Hepatocyte (in vitro differentiated cells): ENCODE results near the gene EML6.

ENCODE experiments used
- EZH2 ChIP-seq: fragments of 200-600 bp; sonication (generic); IDR thresholded peaks from 2 replicates; pipeline ENCODE4 v1.6.1; 2016; ENCODE audit warnings: antibody characterized with exemption, mild to moderate bottlenecking, borderline replicate concordance
- TF ChIP-seq, protein P1 (sequence below): fragments of 200-600 bp; sonication (generic); IDR thresholded peaks from 2 replicates; pipeline ENCODE4 v1.5.1; 2016; ENCODE audit warnings: antibody characterized with exemption, mild to moderate bottlenecking; ENCODE audit not compliant: poor library complexity

DNA sequence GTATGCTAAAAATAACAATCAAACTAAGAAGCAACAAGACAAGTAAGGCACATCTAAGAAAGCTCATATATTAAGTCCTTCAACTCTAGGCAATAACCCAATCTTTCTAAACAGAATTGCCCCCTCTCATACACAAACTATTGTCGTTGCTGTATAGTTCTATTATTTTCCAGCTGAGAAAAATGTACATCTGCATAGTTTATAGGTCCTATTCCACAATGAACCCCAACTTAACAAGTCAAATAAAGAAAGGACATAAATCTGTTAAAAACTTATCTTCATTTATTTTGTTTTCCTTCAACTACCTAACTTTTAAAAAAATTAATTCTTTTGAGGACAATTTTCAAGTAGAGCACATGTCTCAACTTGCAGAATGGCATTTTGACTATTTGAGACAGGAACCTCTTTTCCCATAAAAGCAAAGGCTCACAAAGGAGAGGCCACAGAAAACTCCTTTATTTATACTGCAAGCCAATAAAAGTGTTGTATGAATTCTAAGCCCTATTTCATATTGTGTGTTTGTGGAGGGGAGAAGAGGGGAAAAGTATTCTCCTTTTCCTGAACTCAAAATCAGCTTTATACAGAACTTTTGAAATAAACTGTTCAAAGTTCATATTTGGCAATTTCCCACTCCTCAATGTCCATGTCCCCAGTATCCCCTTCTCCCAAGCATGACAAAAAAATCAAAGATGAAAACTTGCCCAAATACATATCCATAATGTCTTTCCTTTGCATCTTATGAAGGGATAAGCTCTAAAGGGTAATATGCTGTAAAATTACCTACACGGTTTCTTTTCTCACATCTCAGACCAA lies 289.4 kb downstream of the EML6 start:
- TF ChIP-seq, protein P1, sequence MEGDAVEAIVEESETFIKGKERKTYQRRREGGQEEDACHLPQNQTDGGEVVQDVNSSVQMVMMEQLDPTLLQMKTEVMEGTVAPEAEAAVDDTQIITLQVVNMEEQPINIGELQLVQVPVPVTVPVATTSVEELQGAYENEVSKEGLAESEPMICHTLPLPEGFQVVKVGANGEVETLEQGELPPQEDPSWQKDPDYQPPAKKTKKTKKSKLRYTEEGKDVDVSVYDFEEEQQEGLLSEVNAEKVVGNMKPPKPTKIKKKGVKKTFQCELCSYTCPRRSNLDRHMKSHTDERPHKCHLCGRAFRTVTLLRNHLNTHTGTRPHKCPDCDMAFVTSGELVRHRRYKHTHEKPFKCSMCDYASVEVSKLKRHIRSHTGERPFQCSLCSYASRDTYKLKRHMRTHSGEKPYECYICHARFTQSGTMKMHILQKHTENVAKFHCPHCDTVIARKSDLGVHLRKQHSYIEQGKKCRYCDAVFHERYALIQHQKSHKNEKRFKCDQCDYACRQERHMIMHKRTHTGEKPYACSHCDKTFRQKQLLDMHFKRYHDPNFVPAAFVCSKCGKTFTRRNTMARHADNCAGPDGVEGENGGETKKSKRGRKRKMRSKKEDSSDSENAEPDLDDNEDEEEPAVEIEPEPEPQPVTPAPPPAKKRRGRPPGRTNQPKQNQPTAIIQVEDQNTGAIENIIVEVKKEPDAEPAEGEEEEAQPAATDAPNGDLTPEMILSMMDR: no peak
- TF ChIP-seq EZH2: no peak
